Activated naive CD8-positive, alpha-beta T cell treated with anti-CD3 and anti-CD28 coated beads, Interleukin-2, amount 50 U/mL, for 16 hours (primary cell): ENCODE measurements around the gene TNFRSF4.
"Not testable (repeated sequence)": the region's sequence is repeated elsewhere in the genome, so short reads cannot be mapped to it uniquely, and the experiment has no call there.

Experiments
- DNase-seq: peaks from one replicate; pipeline ENCODE4 v3.0.0-alpha.2; 2020; ENCODE audit warnings: low read depth, low spot score

The TNFRSF4 gene

GRCh38 chr1:1213345-1214265, at the start of gene TNFRSF4:
Gene TNFRSF4 (minus strand): TSS chr1:1214153. CDS start chr1:1214127, 26 bp downstream.
- no peak for DNase-seq

- DNase-seq, result no peak
Measured at GRCh38 chr1:1262758-1263157, 48.8 kb upstream of the TNFRSF4 start.

GRCh38 chr1:1262071-1262470, 48.1 kb upstream of the TNFRSF4 start:
- DNase-seq, result no peak

GRCh38 chr1:1260843-1261560, 47.0 kb upstream of the TNFRSF4 start:
- DNase-seq, result no peak

GRCh38 chr1:1259951-1260600, 46.1 kb upstream of the TNFRSF4 start:
- DNase-seq, result no peak

GRCh38 chr1:1259540-1259939, 45.6 kb upstream of the TNFRSF4 start:
- DNase-seq, result no peak

- DNase-seq, result no peak
Measured at GRCh38 chr1:1259119-1259488, 45.2 kb upstream of the TNFRSF4 start.

GRCh38 chr1:1256956-1257871, 43.3 kb upstream of the TNFRSF4 start:
- DNase-seq, result no peak

- no peak for DNase-seq
Measured at GRCh38 chr1:1255611-1256010, 41.7 kb upstream of the TNFRSF4 start.

GRCh38 chr1:1255078-1255477, 41.1 kb upstream of the TNFRSF4 start:
- DNase-seq, result no peak

- DNase-seq, result no peak
Measured at GRCh38 chr1:1254667-1254998, 40.7 kb upstream of the TNFRSF4 start.

- DNase-seq, result no peak
Measured at GRCh38 chr1:1253972-1254666, 40.2 kb upstream of the TNFRSF4 start.

- no peak for DNase-seq
Measured at GRCh38 chr1:1253314-1253713, 39.4 kb upstream of the TNFRSF4 start.

- peak; percentile 31 for DNase-seq
Measured at GRCh38 chr1:1250786-1251284, 36.9 kb upstream of the TNFRSF4 start.

- DNase-seq, result not testable (repeated sequence)
Measured at GRCh38 chr1:1248009-1248913, 34.3 kb upstream of the TNFRSF4 start.

GRCh38 chr1:1247341-1247913, 33.5 kb upstream of the TNFRSF4 start:
- no peak for DNase-seq

GRCh38 chr1:1246577-1247340, 32.8 kb upstream of the TNFRSF4 start, which contains the start of gene C1QTNF12:
Gene C1QTNF12 (minus strand): TSS chr1:1246722. CDS start chr1:1246690, 32 bp downstream.
- DNase-seq, result no peak
